ENCODE data around the gene IL18R1. TPM values are rescaled to one million over a fixed set of nuclear protein-coding genes. Genes with fewer than 3 reads are reported as not detected.

Gene IL18R1
- total RNA-seq, 4 donors from 2014 or later: 1.3 to 10.4 (median 4.6) TPM

GRCh38 chr2:102438111-102438510 is 82.5 kb downstream of the IL18R1 start:
- Histone ChIP-seq H3K27ac (no peak overlapping the region), H3K36me3 (no peaks in the 10 kb centered on the region), H3K4me3 (no peak overlapping the region), H3K4me1 (no peaks in the 10 kb centered on the region), H3K9me3 (no peaks in the 10 kb centered on the region), H3K27me3 (no peaks in the 10 kb centered on the region)
- DNase-seq: no peak
- TF ChIP-seq CTCF (IDR thresholded peaks at IDR 0.05) (no peak), POLR2A (IDR thresholded peaks at IDR 0.05) (no peak)
- intact Hi-C loops (cut with DNase I; ENCODE audit: low total_unique reads): no loop called here

GRCh38 chr2:102438578-102438977 is 83.0 kb downstream of the IL18R1 start:
- Histone ChIP-seq H3K27ac (no peak overlapping the region), H3K36me3 (no peaks in the 10 kb centered on the region), H3K27me3 (no peaks in the 10 kb centered on the region), H3K4me3 (no peak overlapping the region), H3K4me1 (no peaks in the 10 kb centered on the region), H3K9me3 (no peaks in the 10 kb centered on the region)
- intact Hi-C loops (cut with DNase I; ENCODE audit: low total_unique reads): no loop called here
- TF ChIP-seq CTCF (IDR thresholded peaks at IDR 0.05): no peak
- no peak for TF ChIP-seq POLR2A (IDR thresholded peaks at IDR 0.05)
- no peak for DNase-seq

- DNase-seq: no peak
- TF ChIP-seq CTCF (IDR thresholded peaks at IDR 0.05) (no peak), POLR2A (IDR thresholded peaks at IDR 0.05) (no peak)
- H3K27ac ChIP-seq: no peak overlapping the region
- intact Hi-C loops (cut with DNase I; ENCODE audit: low total_unique reads): no loop called here
- H3K4me1 ChIP-seq: no peaks in the 10 kb centered on the region
- no peaks in the 10 kb centered on the region for H3K36me3 ChIP-seq
- H3K4me3 ChIP-seq: no peak overlapping the region
- no peaks in the 10 kb centered on the region for H3K27me3 ChIP-seq
- H3K9me3 ChIP-seq: no peaks in the 10 kb centered on the region
Observed at GRCh38 chr2:102439065-102439695, 83.6 kb downstream of the IL18R1 start.

GRCh38 chr2:102442967-102443828 is 87.6 kb downstream of the IL18R1 start:
- no peak for DNase-seq
- H3K9me3 ChIP-seq: no peaks in the 10 kb centered on the region
- intact Hi-C loops (cut with DNase I; ENCODE audit: low total_unique reads): no loop called here
- H3K4me3 ChIP-seq: no peak overlapping the region
- TF ChIP-seq POLR2A (IDR thresholded peaks at IDR 0.05): no peak
- peak; percentile 39 to 56 (median 48) for TF ChIP-seq CTCF (IDR thresholded peaks at IDR 0.05)
- H3K27me3 ChIP-seq: no peaks in the 10 kb centered on the region
- H3K36me3 ChIP-seq: no peaks in the 10 kb centered on the region
- no peak overlapping the region for H3K27ac ChIP-seq
- H3K4me1 ChIP-seq: no peaks in the 10 kb centered on the region

GRCh38 chr2:102444233-102444632 is 88.6 kb downstream of the IL18R1 start:
- Histone ChIP-seq H3K36me3 (no peaks in the 10 kb centered on the region), H3K27ac (no peak overlapping the region), H3K27me3 (no peaks in the 10 kb centered on the region), H3K4me1 (no peaks in the 10 kb centered on the region), H3K4me3 (no peak overlapping the region), H3K9me3 (no peaks in the 10 kb centered on the region)
- DNase-seq: no peak
- TF ChIP-seq CTCF (IDR thresholded peaks at IDR 0.05): no peak
- intact Hi-C loops (cut with DNase I; ENCODE audit: low total_unique reads): no loop called here
